SU-DHL-6 (cell line): ENCODE results near the gene ALOX5.
"Not testable (repeated sequence)": the region's sequence is repeated elsewhere in the genome, so short reads cannot be mapped to it uniquely, and the experiment has no call there.

ENCODE experiments used
- H2AFZ ChIP-seq: fragments of 200-600 bp; sonication (generic); 2 replicates; pipeline ENCODE4 v1.6.1; 2014; ENCODE audit warnings: low read depth, mild to moderate bottlenecking, moderate library complexity, mixed read lengths, antibody characterized with exemption, low read length; ENCODE audit not compliant: severe bottlenecking
- H3F3A ChIP-seq: fragments of 200-600 bp; shearing (Covaris generic); 2 replicates; pipeline ENCODE4 v1.6.0; 2016; ENCODE audit warnings: antibody characterized with exemption, mild to moderate bottlenecking; ENCODE audit not compliant: insufficient read depth
- H3K27ac ChIP-seq: fragments of 200-600 bp; sonication (generic); 2 replicates; pipeline ENCODE4 v1.5.1; 2016; ENCODE audit warnings: low read depth, mild to moderate bottlenecking, low read length, moderate library complexity, mixed read lengths
- H3K27me3 ChIP-seq: fragments of 200-600 bp; sonication (generic), shearing (Covaris generic); 2 replicates; pipeline ENCODE4 v1.6.0; 2014; ENCODE audit warnings: mild to moderate bottlenecking, low read length
- H3K36me3 ChIP-seq: fragments of 200-600 bp; sonication (generic); 2 replicates; pipeline ENCODE4 v1.6.1; 2014; ENCODE audit warnings: mild to moderate bottlenecking, low read length, mixed read lengths
- H3K4me2 ChIP-seq: fragments of 300-600, 200-600 bp; shearing (Covaris generic), sonication (generic); 2 replicates; pipeline ENCODE4 v1.6.0; 2014; ENCODE audit warnings: low read length, low read depth, mild to moderate bottlenecking; ENCODE audit not compliant: poor library complexity, severe bottlenecking
- H3K4me3 ChIP-seq: fragments of 200-600 bp; sonication (generic); 2 replicates; pipeline ENCODE4 v1.5.1; 2014; ENCODE audit warnings: antibody characterized with exemption, low read length, mild to moderate bottlenecking, mixed read lengths; ENCODE audit not compliant: insufficient read depth, poor library complexity, severe bottlenecking
- H3K79me2 ChIP-seq: fragments of 200-600 bp; sonication (generic); 2 replicates; pipeline ENCODE4 v1.6.1; 2014; ENCODE audit warnings: mild to moderate bottlenecking, low read length, moderate library complexity; ENCODE audit not compliant: insufficient read depth
- H3K9ac ChIP-seq: fragments of 200-600 bp; sonication (generic); 2 replicates; pipeline ENCODE4 v1.7.0; 2014; ENCODE audit warnings: mild to moderate bottlenecking, low read length
- H3K9me2 ChIP-seq: fragments of 200-600 bp; sonication (generic); replicated peaks from 2 replicates; pipeline ENCODE4 v1.6.1; 2014; ENCODE audit warnings: low read length; ENCODE audit not compliant: insufficient read depth
- H3K9me3 ChIP-seq: fragments of 200-600 bp; sonication (generic); 2 replicates; pipeline ENCODE4 v1.6.1; 2014; ENCODE audit warnings: low read length, mixed read lengths; ENCODE audit not compliant: insufficient read depth
- H4K20me1 ChIP-seq: fragments of 200-600 bp; sonication (generic); 2 replicates; pipeline ENCODE4 v1.6.1; 2014; ENCODE audit warnings: low read depth, mild to moderate bottlenecking, antibody characterized with exemption, low read length, moderate library complexity, mixed read lengths
- CTCF ChIP-seq: fragments of 200-600 bp; sonication (generic); IDR thresholded peaks from one replicate; pipeline ENCODE4 v1.5.1; 2017; ENCODE audit warnings: antibody characterized with exemption, mild to moderate bottlenecking, low read length, moderate library complexity; ENCODE audit not compliant: insufficient read depth, poor library complexity, severe bottlenecking
- EZH2phosphoT487 ChIP-seq: fragments of 200-600 bp; sonication (generic), shearing (Covaris generic); conservative IDR thresholded peaks from 2 replicates; pipeline ENCODE4 v1.6.1; 2018; ENCODE audit warnings: mild to moderate bottlenecking, antibody characterized with exemption, low read length, moderate library complexity, mixed read lengths

Gene ALOX5

GRCh38 chr10:45339894-45340293 lies 34.1 kb upstream of the ALOX5 start:
- Histone ChIP-seq H3K79me2 (no peaks in the 10 kb centered on the region), H3K9me3 (peaks cover 8% of the 10 kb centered on the region), H3K9ac (no peak overlapping the region), H3K9me2 (no peaks in the 10 kb centered on the region), H3K4me3 (no peak overlapping the region), H3K4me2 (no peak overlapping the region), H3K27me3 (no peaks in the 10 kb centered on the region), H3F3A (no peaks in the 10 kb centered on the region), H3K36me3 (peaks cover 17% of the 10 kb centered on the region), H3K27ac (no peak overlapping the region), H2AFZ (no peak overlapping the region), H4K20me1 (no peaks in the 10 kb centered on the region)
- TF ChIP-seq EZH2phosphoT487, result no peak
- no peak for TF ChIP-seq CTCF

GRCh38 chr10:45340420-45340819 lies 33.6 kb upstream of the ALOX5 start:
- not testable (repeated sequence) for H3K4me2 ChIP-seq, H3K9me2 ChIP-seq, H3K4me3 ChIP-seq, H2AFZ ChIP-seq, H3K9me3 ChIP-seq, H3K27me3 ChIP-seq, H3K27ac ChIP-seq, H4K20me1 ChIP-seq, H3K79me2 ChIP-seq, H3F3A ChIP-seq, H3K9ac ChIP-seq
- H3K36me3 ChIP-seq, result peaks cover 15% of the 10 kb centered on the region

GRCh38 chr10:45346652-45347335 lies 27.2 kb upstream of the ALOX5 start:
- H3K9ac ChIP-seq, H3K4me2 ChIP-seq, H3K9me3 ChIP-seq, H3K4me3 ChIP-seq, H4K20me1 ChIP-seq, H3K27ac ChIP-seq, H3K9me2 ChIP-seq, H3K36me3 ChIP-seq, H2AFZ ChIP-seq, H3K79me2 ChIP-seq, H3F3A ChIP-seq, H3K27me3 ChIP-seq: not testable (repeated sequence)

- H3K27ac ChIP-seq, H3K9me2 ChIP-seq, H3K4me2 ChIP-seq, H4K20me1 ChIP-seq, H3K36me3 ChIP-seq, H3K27me3 ChIP-seq, H3K9me3 ChIP-seq, H3K9ac ChIP-seq, H3F3A ChIP-seq, H2AFZ ChIP-seq, H3K79me2 ChIP-seq, H3K4me3 ChIP-seq: not testable (repeated sequence)
Measured at GRCh38 chr10:45347464-45347863, 26.6 kb upstream of the ALOX5 start.

- not testable (repeated sequence) for H3K79me2 ChIP-seq, H3K27ac ChIP-seq, H3K4me2 ChIP-seq, H3K27me3 ChIP-seq, H4K20me1 ChIP-seq, H3K36me3 ChIP-seq, H3F3A ChIP-seq, H3K9ac ChIP-seq, H2AFZ ChIP-seq, H3K4me3 ChIP-seq, H3K9me2 ChIP-seq, H3K9me3 ChIP-seq
Measured at GRCh38 chr10:45348196-45348765, 25.7 kb upstream of the ALOX5 start.
